Breast epithelium (tissue), 4 donors: Measurements from ENCODE around the gene MDK. TPM values are rescaled to one million over a fixed set of nuclear protein-coding genes. Genes with fewer than 3 reads are reported as not detected.

Experiments
- DNase-seq, 2 donors: peaks; one replicate each; pipeline ENCODE4 v3.0.0-alpha.2; 2019; ENCODE audit warnings: low spot score in 2 of 2
- H3K27ac ChIP-seq, 2 donors: fragments of 200-600 bp; sonication (generic) in 1 of 2; one replicate each; pipeline ENCODE4 v1.5.1; 2016 to 2019; ENCODE audit warnings: mild to moderate bottlenecking in 1 of 2
- H3K27me3 ChIP-seq, 2 donors: fragments of 200-600 bp; sonication (generic) in 1 of 2; one replicate each; pipeline versions ENCODE4 v1.5.1 to v1.6.0; 2017 to 2019; ENCODE audit warnings: control low read depth in 1 of 2, mild to moderate bottlenecking in 1 of 2
- H3K36me3 ChIP-seq: fragments of 200-600 bp; one replicate; pipeline ENCODE4 v1.5.1; 2019
- H3K4me1 ChIP-seq, 2 donors: fragments of 200-600 bp; sonication (generic); one replicate each; pipeline ENCODE4 v1.5.1; 2016 to 2019; ENCODE audit warnings: control low read depth in 1 of 2
- H3K4me3 ChIP-seq, 3 donors: fragments of 200-600 bp; sonication (generic); 1 replicate in 2 of 3; 2 replicates in 1 of 3; pipeline ENCODE4 v1.5.1; 2016 to 2019; ENCODE audit warnings: mild to moderate bottlenecking in 3 of 3, moderate library complexity in 2 of 3
- H3K9me3 ChIP-seq, 2 donors: fragments of 200-600 bp; sonication (generic) in 1 of 2; one replicate each; pipeline ENCODE4 v1.5.1; 2016 to 2019; ENCODE audit warnings: control low read depth in 1 of 2
- CTCF ChIP-seq, 3 donors: fragments of 450-650 bp; IDR thresholded peaks; one replicate each; pipeline ENCODE4 v1.5.1; 2016 to 2017; ENCODE audit warnings: antibody characterized with exemption in 3 of 3, mild to moderate bottlenecking in 3 of 3, moderate library complexity in 3 of 3
- POLR2A ChIP-seq: fragments of 450-650 bp; IDR thresholded peaks from one replicate; pipeline ENCODE4 v1.6.1; 2016; ENCODE audit warnings: antibody characterized with exemption, mild to moderate bottlenecking, moderate library complexity
- POLR2AphosphoS5 ChIP-seq, 3 donors: sonication (generic); formaldehyde crosslinking; IDR thresholded peaks; one replicate each; pipeline ENCODE4 v1.6.1; 2017; ENCODE audit warnings: antibody characterized with exemption in 3 of 3
- intact Hi-C: fragments of 100-400 bp; cut with DNase I; formaldehyde crosslinking; loops from one replicate; pipeline ENCODE4 v1.15.1; 2023; ENCODE audit warnings: low total_unique reads
- total RNA-seq, 3 donors: library from RNA; depleted of rRNA; stranded (reverse); fragments of >200 nt; gene quantifications; one replicate each; pipeline ENCODE4 v1.1.0, GENCODE V29; 2016

MDK gene
- total RNA-seq = 100 to 1,000 TPM in 1 of 3 donors, 10 to 100 TPM in 2; 20.5 to 115 (median 54.7) TPM

GRCh38 chr11:46381048-46381818 lies at the start of gene MDK:
Gene MDK (plus strand): TSS chr11:46381669. CDS start chr11:46382058, 389 bp downstream.
- TF ChIP-seq POLR2AphosphoS5 (IDR thresholded peaks at IDR 0.05) (peak in 1 of 3 donors; percentile 1), CTCF (IDR thresholded peaks at IDR 0.05) (no peak), POLR2A (no peak)
- intact Hi-C loops = loop anchor here (10.0 kb wide), 1 partner anchor 154 kb away; no protein-coding TSS in a partner anchor
- Histone ChIP-seq H3K4me3 (peak within 1 kb of the TSS; percentile 63 to 81 (median 75)), H3K27me3 (no peaks in the 10 kb centered on the region), H3K4me1 (peaks cover 0 to 5% of the 10 kb centered on the region in 2 donors), H3K9me3 (no peaks in the 10 kb centered on the region), H3K36me3 (no peaks in the 10 kb centered on the region), H3K27ac (peak within 1 kb of the TSS; percentile 95 to 96)
- no peak for DNase-seq

- Histone ChIP-seq H3K4me1 (no peaks in the 10 kb centered on the region), H3K27me3 (peaks cover 0 to 18% of the 10 kb centered on the region in 2 donors), H3K36me3 (no peaks in the 10 kb centered on the region), H3K4me3 (peak overlapping the region; percentile 38 to 65 (median 53)), H3K27ac (no peak overlapping the region), H3K9me3 (no peaks in the 10 kb centered on the region)
- no peak for DNase-seq
- TF ChIP-seq POLR2A (no peak), POLR2AphosphoS5 (IDR thresholded peaks at IDR 0.05) (no peak), CTCF (IDR thresholded peaks at IDR 0.05) (no peak)
- intact Hi-C loops = no loop called here
Measured at GRCh38 chr11:46332093-46332567, 49.3 kb upstream of the MDK start.

GRCh38 chr11:46332568-46333393 lies 48.7 kb upstream of the MDK start:
- H3K36me3 ChIP-seq = no peaks in the 10 kb centered on the region
- TF ChIP-seq POLR2A = no peak
- no peak for TF ChIP-seq POLR2AphosphoS5 (IDR thresholded peaks at IDR 0.05)
- no peak for TF ChIP-seq CTCF (IDR thresholded peaks at IDR 0.05)
- no peaks in the 10 kb centered on the region for H3K9me3 ChIP-seq
- no peak overlapping the region for H3K27ac ChIP-seq
- peaks cover 0 to 18% of the 10 kb centered on the region in 2 donors for H3K27me3 ChIP-seq
- H3K4me3 ChIP-seq = peak overlapping the region; percentile 38 to 65 (median 53)
- no peak for DNase-seq
- intact Hi-C loops = no loop called here
- no peaks in the 10 kb centered on the region for H3K4me1 ChIP-seq

- no peak overlapping the region for H3K27ac ChIP-seq
- H3K4me3 ChIP-seq = peak overlapping the region; percentile 38 to 65 (median 53)
- DNase-seq = no peak
- no peaks in the 10 kb centered on the region for H3K9me3 ChIP-seq
- intact Hi-C loops = no loop called here
- TF ChIP-seq POLR2AphosphoS5 (IDR thresholded peaks at IDR 0.05) = no peak
- TF ChIP-seq CTCF (IDR thresholded peaks at IDR 0.05) = no peak
- no peak for TF ChIP-seq POLR2A
- H3K4me1 ChIP-seq = no peaks in the 10 kb centered on the region
- no peaks in the 10 kb centered on the region for H3K36me3 ChIP-seq
- H3K27me3 ChIP-seq = peaks cover 0 to 18% of the 10 kb centered on the region in 2 donors
Measured at GRCh38 chr11:46333394-46333947, 48.0 kb upstream of the MDK start.
